ENCODE results near the gene N4BP2L1.

DNA sequence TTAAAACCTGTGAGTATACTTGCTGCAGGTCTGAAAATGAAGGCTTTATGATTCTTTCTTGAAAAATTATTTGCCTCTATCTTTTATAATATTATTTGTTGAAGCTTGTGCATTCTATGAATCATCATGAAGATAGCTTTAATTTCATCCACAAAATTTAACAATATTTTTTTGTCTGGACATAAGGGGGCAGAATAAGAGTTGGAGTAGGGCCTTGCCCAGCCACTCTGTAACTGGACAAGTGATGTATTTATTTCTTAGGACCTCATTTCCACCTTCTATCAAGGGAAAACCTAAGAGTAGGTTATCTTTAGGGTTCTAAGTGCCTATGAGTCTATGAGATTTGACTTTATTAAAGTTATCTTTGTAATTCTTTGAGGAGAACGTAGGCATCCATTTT lies 49.9 kb downstream of the N4BP2L1 start:
- no peak; the same call in 1 of the 2 replicates for TF ChIP-seq CTCF (conservative IDR thresholded peaks at IDR 0.05; ENCODE audit: low read length)
- TF ChIP-seq EZH2phosphoT487 (IDR thresholded peaks at IDR 0.05; ENCODE audit: borderline replicate concordance, low read depth, low read length): no peak

Data from OCI-LY7 (cell line).